ENCODE data around the gene PPP2R3A.
"Not testable (repeated sequence)": the region's sequence is repeated elsewhere in the genome, so short reads cannot be mapped to it uniquely, and the experiment has no call there.

PPP2R3A gene

GRCh38 chr3:136120373-136121348 is 155.1 kb downstream of the PPP2R3A start:
- ATAC-seq (ENCODE audit: insufficient read depth, low read depth): peak; percentile 67

GRCh38 chr3:136122006-136122405 is 156.5 kb downstream of the PPP2R3A start:
- H3K27ac ChIP-seq (ENCODE audit: low read length): no peak overlapping the region
- DNase-seq (no peak), ATAC-seq (ENCODE audit: insufficient read depth, low read depth) (no peak)
- H4K20me1 ChIP-seq (ENCODE audit: insufficient read depth, low read length): no peaks in the 10 kb centered on the region
- no peaks in the 10 kb centered on the region for H3K9me3 ChIP-seq (ENCODE audit: insufficient read depth, low read length, severe bottlenecking)
- H3K4me3 ChIP-seq (ENCODE audit: low read depth in 1 of 2, low read length in 2 of 2): no peak overlapping the region
- no peak for TF ChIP-seq EZH2 (IDR thresholded peaks at IDR 0.05; ENCODE audit: borderline replicate concordance, low read depth, low read length, severe bottlenecking)
- TF ChIP-seq CTCF (IDR thresholded peaks at IDR 0.05; ENCODE audit: borderline replicate concordance, extremely low read depth, low read length, poor library complexity, severe bottlenecking): no peak
- H2AFZ ChIP-seq (ENCODE audit: low read depth, low read length): no peak overlapping the region
- no peak overlapping the region for H3K9ac ChIP-seq (ENCODE audit: low read depth, low read length)
- no peak overlapping the region for H3K4me2 ChIP-seq (ENCODE audit: insufficient read depth, low read length)
- no peaks in the 10 kb centered on the region for H3K36me3 ChIP-seq (ENCODE audit: insufficient read depth, low read length)
- H3K4me1 ChIP-seq (ENCODE audit: insufficient read depth, low read length): peaks cover 9% of the 10 kb centered on the region
- H3K79me2 ChIP-seq (ENCODE audit: insufficient read depth, low read length): no peaks in the 10 kb centered on the region
- H3K27me3 ChIP-seq (ENCODE audit: insufficient read depth, low read length, poor library complexity): no peaks in the 10 kb centered on the region

More at GRCh38 chr3:136120373-136121348, 155.1 kb downstream of the PPP2R3A start:
- H3K4me1 ChIP-seq (ENCODE audit: insufficient read depth, low read length): peaks cover 9% of the 10 kb centered on the region
- H4K20me1 ChIP-seq (ENCODE audit: insufficient read depth, low read length): no peaks in the 10 kb centered on the region
- no peak overlapping the region for H3K9ac ChIP-seq (ENCODE audit: low read depth, low read length)
- H3K4me2 ChIP-seq (ENCODE audit: insufficient read depth, low read length): no peak overlapping the region
- H3K27me3 ChIP-seq (ENCODE audit: insufficient read depth, low read length, poor library complexity): no peaks in the 10 kb centered on the region
- DNase-seq: no peak
- H3K4me3 ChIP-seq (ENCODE audit: low read depth in 1 of 2, low read length in 2 of 2): no peak overlapping the region
- H2AFZ ChIP-seq (ENCODE audit: low read depth, low read length): no peak overlapping the region
- no peaks in the 10 kb centered on the region for H3K79me2 ChIP-seq (ENCODE audit: insufficient read depth, low read length)
- no peaks in the 10 kb centered on the region for H3K36me3 ChIP-seq (ENCODE audit: insufficient read depth, low read length)
- TF ChIP-seq CTCF (IDR thresholded peaks at IDR 0.05; ENCODE audit: borderline replicate concordance, extremely low read depth, low read length, poor library complexity, severe bottlenecking) (no peak), EZH2 (IDR thresholded peaks at IDR 0.05; ENCODE audit: borderline replicate concordance, low read depth, low read length, severe bottlenecking) (no peak)
- no peak overlapping the region for H3K27ac ChIP-seq (ENCODE audit: low read length)
- H3K9me3 ChIP-seq (ENCODE audit: insufficient read depth, low read length, severe bottlenecking): no peaks in the 10 kb centered on the region

- H3K4me2 ChIP-seq (ENCODE audit: insufficient read depth, low read length); H3K9ac ChIP-seq (ENCODE audit: low read depth, low read length); H4K20me1 ChIP-seq (ENCODE audit: insufficient read depth, low read length); H3K27ac ChIP-seq (ENCODE audit: low read length); H3K9me3 ChIP-seq (ENCODE audit: insufficient read depth, low read length, severe bottlenecking); H3K27me3 ChIP-seq (ENCODE audit: insufficient read depth, low read length, poor library complexity); DNase-seq; H3K4me3 ChIP-seq (ENCODE audit: low read depth in 1 of 2, low read length in 2 of 2); ATAC-seq (ENCODE audit: insufficient read depth, low read depth); H3K36me3 ChIP-seq (ENCODE audit: insufficient read depth, low read length); H2AFZ ChIP-seq (ENCODE audit: low read depth, low read length): not testable (repeated sequence)
- H3K79me2 ChIP-seq (ENCODE audit: insufficient read depth, low read length): peaks cover 15% of the 10 kb centered on the region
- peaks cover 43% of the 10 kb centered on the region for H3K4me1 ChIP-seq (ENCODE audit: insufficient read depth, low read length)
Measured at GRCh38 chr3:136131647-136132046, 166.1 kb downstream of the PPP2R3A start.

- peak overlapping the region; percentile 92 for H3K27ac ChIP-seq (ENCODE audit: low read length)
- H3K27me3 ChIP-seq (ENCODE audit: insufficient read depth, low read length, poor library complexity): no peaks in the 10 kb centered on the region
- no peak for ATAC-seq (ENCODE audit: insufficient read depth, low read depth)
- no peak for DNase-seq
- peaks cover 65% of the 10 kb centered on the region for H3K4me1 ChIP-seq (ENCODE audit: insufficient read depth, low read length)
- H3K4me3 ChIP-seq (ENCODE audit: low read depth in 1 of 2, low read length in 2 of 2): peak overlapping the region in 1 of 2 experiments; percentile 4; a peak in 1 of 4 replicates
- no peaks in the 10 kb centered on the region for H4K20me1 ChIP-seq (ENCODE audit: insufficient read depth, low read length)
- H2AFZ ChIP-seq (ENCODE audit: low read depth, low read length): no peak overlapping the region
- H3K79me2 ChIP-seq (ENCODE audit: insufficient read depth, low read length): peaks cover 21% of the 10 kb centered on the region
- no peaks in the 10 kb centered on the region for H3K9me3 ChIP-seq (ENCODE audit: insufficient read depth, low read length, severe bottlenecking)
- TF ChIP-seq EZH2 (IDR thresholded peaks at IDR 0.05; ENCODE audit: borderline replicate concordance, low read depth, low read length, severe bottlenecking) (no peak), CTCF (IDR thresholded peaks at IDR 0.05; ENCODE audit: borderline replicate concordance, extremely low read depth, low read length, poor library complexity, severe bottlenecking) (no peak)
- peak overlapping the region; percentile 65 for H3K4me2 ChIP-seq (ENCODE audit: insufficient read depth, low read length)
- H3K36me3 ChIP-seq (ENCODE audit: insufficient read depth, low read length): no peaks in the 10 kb centered on the region
- H3K9ac ChIP-seq (ENCODE audit: low read depth, low read length): peak overlapping the region; percentile 35
Measured at GRCh38 chr3:136134091-136134490, 168.6 kb downstream of the PPP2R3A start.
